A549 (cell line): Measurements from ENCODE around the gene CCDC80. TPM values are rescaled to one million over a fixed set of nuclear protein-coding genes. Genes with fewer than 3 reads are reported as not detected.

Experiments used
- ATAC-seq, 2 experiments: fragments of 200-7000 bp in 1 of 2; fragments of >200 bp in 1 of 2; cut with Nextera tagmentation in 1 of 2; cut with Tn5 transposase in 1 of 2; 3 replicates each; pipeline versions ENCODE4 v1.8.0 to v1.9.1; 2018 to 2020; ENCODE audit warnings: mild to moderate bottlenecking in 1 of 2, moderate library complexity in 1 of 2
- CTCF ChIA-PET: fragments of 300-600 bp; sonication (Branson Sonifier 250); formaldehyde crosslinking; extraction: SDS; loops from one replicate; lab custom pipeline; 2021; ENCODE audit warnings: antibody characterized with exemption, inconsistent platforms; lab: Yijun Ruan, JAX
- POLR2A ChIA-PET: fragments of 350-600 bp; formaldehyde crosslinking; extraction: SDS; loops from one replicate; lab custom pipeline; 2021; ENCODE audit warnings: antibody characterized with exemption, inconsistent platforms; lab: Yijun Ruan, JAX
- DNase-seq, 2 experiments: peaks; one replicate each; pipeline versions ENCODE4 v3.0.0 to v3.0.0-alpha.2; 2011 to 2016; ENCODE audit warnings: low read depth in 1 of 2, low spot score in 1 of 2
- FAIRE-seq: peaks from 2 replicates; lab custom pipeline; 2011; peaks lifted over from hg19 to GRCh38; lab: Jason Lieb, UNC
- H3K27ac ChIP-seq, 2 experiments: fragments of >200 bp; sonication (Bioruptor Twin); formaldehyde crosslinking; 3 replicates each; pipeline ENCODE4 v1.5.1; 2016 to 2017
- H3K4me1 ChIP-seq: fragments of >200 bp; sonication (Bioruptor Twin); formaldehyde crosslinking; 3 replicates; pipeline ENCODE4 v1.6.1; 2016
- H3K4me2 ChIP-seq: fragments of >200 bp; sonication (Bioruptor Twin); formaldehyde crosslinking; 3 replicates; pipeline ENCODE4 v1.6.1; 2016
- H3K4me3 ChIP-seq: fragments of >200 bp; sonication (Bioruptor Twin); formaldehyde crosslinking; 3 replicates; pipeline ENCODE4 v1.5.1; 2016
- H3K9me3 ChIP-seq: fragments of >200 bp; sonication (Bioruptor Twin); formaldehyde crosslinking; 3 replicates; pipeline ENCODE4 v1.6.1; 2016
- CEBPB ChIP-seq, 2 experiments: fragments of >200 bp in 1 of 2; sonication (Bioruptor Twin) in 1 of 2; formaldehyde crosslinking in 1 of 2; IDR thresholded peaks; 2 replicates each; pipeline ENCODE4 v1.6.1; 2012 to 2016
- CHD2 ChIP-seq: fragments of 150-350 bp; IDR thresholded peaks from 2 replicates; pipeline ENCODE4 v1.6.1; 2014; ENCODE audit warnings: low read length; ENCODE audit not compliant: partially characterized antibody
- CHD4 ChIP-seq: fragments of 200-600 bp; sonication (generic); IDR thresholded peaks from 2 replicates; pipeline ENCODE4 v1.6.1; 2016; ENCODE audit warnings: antibody characterized with exemption, mild to moderate bottlenecking, borderline replicate concordance
- EHMT2 ChIP-seq: fragments of 200-600 bp; sonication (generic); IDR thresholded peaks from 2 replicates; pipeline ENCODE4 v1.6.1; 2016; ENCODE audit warnings: antibody characterized with exemption, low read depth, mild to moderate bottlenecking, moderate library complexity
- FOSL2 ChIP-seq, 2 experiments: fragments of 450-650 bp in 1 of 2; fragments of >200 bp in 1 of 2; sonication (Bioruptor Twin) in 1 of 2; formaldehyde crosslinking; IDR thresholded peaks; 2 replicates each; pipeline versions ENCODE4 v1.5.0 to v1.6.1; 2016 to 2020; ENCODE audit warnings: mild to moderate bottlenecking in 1 of 2, moderate library complexity in 1 of 2
- FOXS1 ChIP-seq: fragments of 250-450 bp; sonication (Bioruptor Pico); IDR thresholded peaks from 2 replicates; pipeline ENCODE4 v1.5.0; 2020; ENCODE audit warnings: mild to moderate bottlenecking, moderate library complexity
- MAFK ChIP-seq: fragments of 450-650 bp; IDR thresholded peaks from 2 replicates; pipeline ENCODE4 v1.6.1; 2014; ENCODE audit not compliant: partially characterized antibody
- RFX5 ChIP-seq: fragments of 450-650 bp; IDR thresholded peaks from 2 replicates; pipeline ENCODE4 v1.7.1; 2014; ENCODE audit warnings: antibody characterized with exemption, mild to moderate bottlenecking, moderate library complexity
- SMC3 ChIP-seq: fragments of >200 bp; sonication (Bioruptor Twin); formaldehyde crosslinking; IDR thresholded peaks from 3 replicates; pipeline ENCODE4 v1.6.1; 2018; ENCODE audit warnings: inconsistent platforms
- TP53 ChIP-seq: fragments of 250-450 bp; sonication (Bioruptor Pico); IDR thresholded peaks from 2 replicates; pipeline ENCODE4 v1.5.0; 2021; ENCODE audit warnings: mild to moderate bottlenecking, moderate library complexity
- ZC3H11A ChIP-seq: fragments of 450-650 bp; IDR thresholded peaks from 2 replicates; pipeline ENCODE4 v1.6.1; 2014; ENCODE audit warnings: antibody characterized with exemption, mild to moderate bottlenecking
- ZNF302 ChIP-seq: fragments of 250-450 bp; sonication (Bioruptor Pico); IDR thresholded peaks from 2 replicates; pipeline ENCODE4 v1.9.0; 2021; ENCODE audit warnings: inconsistent platforms, mild to moderate bottlenecking, moderate library complexity
- WGBS: methylation state at CpG from one replicate; pipeline ENCODE4 v1.1.6; 2017; ENCODE audit errors: missing lambda C conversion rate; 5-methylcytosine and 5-hydroxymethylcytosine counted together
- polyA plus RNA-seq, 4 experiments: library from polyadenylated mRNA; depleted of rRNA in 3 of 4; stranded (reverse); fragments of >200 nt; fragmentation: RNase III in 1 of 4; extraction: RNeasy Plus Mini Kit Qiagen cat#74134 plus additional on column Dnase treatment in 1 of 4; gene quantifications; 2 replicates in 3 of 4; 3 replicates in 1 of 4; pipeline ENCODE4 v1.2.3, GENCODE V29; 2011 to 2017
- TF ChIP-seq, protein P1 (sequence below): fragments of 200-600 bp; sonication (generic); IDR thresholded peaks from 2 replicates; pipeline ENCODE4 v1.6.1; 2016; ENCODE audit warnings: antibody characterized with exemption, mild to moderate bottlenecking, moderate library complexity
- TF ChIP-seq, protein P2 (sequence below): fragments of >200 bp; sonication (Bioruptor Twin); formaldehyde crosslinking; IDR thresholded peaks from 2 replicates; pipeline ENCODE4 v1.6.1; 2016
- TF ChIP-seq, protein P3 (sequence below): IDR thresholded peaks from 2 replicates; pipeline ENCODE4 v1.6.1; 2012

Gene CCDC80
- polyA plus RNA-seq, 2 of the 4 experiments (the other 2 are of a cell fraction): 54.1 to 148 TPM

DNA sequence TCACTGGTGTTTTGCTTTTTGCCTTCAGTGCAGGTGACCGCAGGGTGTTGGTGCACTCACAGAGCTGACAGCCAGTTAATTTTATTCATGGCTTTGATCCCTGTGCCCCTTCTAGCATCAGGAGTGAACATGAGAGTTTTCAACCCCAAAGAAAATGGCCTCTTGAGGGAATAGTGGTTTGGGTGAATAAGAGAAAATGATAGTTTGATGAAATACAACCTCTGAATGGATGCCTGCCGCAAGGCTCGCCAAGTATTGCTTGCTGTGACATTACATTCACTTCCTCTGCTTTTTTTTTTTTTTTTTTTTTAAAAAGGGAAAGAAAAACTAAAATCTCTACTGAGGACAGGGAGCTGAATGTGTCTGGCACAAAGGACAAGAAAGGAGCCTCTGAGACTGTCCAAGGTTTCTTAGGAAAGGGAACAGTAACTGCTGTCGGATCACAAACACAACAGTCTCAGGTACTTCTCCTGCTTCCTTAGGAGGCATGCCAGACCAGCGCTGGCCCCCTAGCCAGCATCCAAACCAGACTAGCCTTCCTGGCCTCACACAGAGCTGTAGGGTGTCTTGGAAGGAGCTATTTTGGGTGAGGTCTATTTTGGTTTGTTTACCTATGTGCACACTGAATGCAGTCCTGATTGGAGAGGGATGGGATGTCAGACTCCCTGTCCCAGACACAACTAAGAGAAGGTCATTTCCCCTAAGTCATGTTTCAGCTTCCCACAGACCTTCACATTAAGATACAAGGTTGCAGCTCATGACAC is 29.0 kb downstream of the CCDC80 start:
- POLR2A ChIA-PET: no interaction called here
- FAIRE-seq (no peak), DNase-seq (no peak), ATAC-seq (no peak)
- CTCF ChIA-PET: interaction anchor here (1.2 to 2.5 kb wide), 5 partner anchors 9 to 31 kb away, joined by 3 to 8 read pairs (median 4); no protein-coding TSS in a partner anchor
- Histone ChIP-seq H3K9me3 (no peaks in the 10 kb centered on the region), H3K27ac (no peak overlapping the region), H3K4me3 (no peak overlapping the region), H3K4me1 (no peaks in the 10 kb centered on the region), H3K4me2 (no peak overlapping the region)
- TF ChIP-seq CHD4 (no peak), TP53 (CRISPR knock-in tag) (no peak), RFX5 (no peak), CEBPB (IDR thresholded peaks at IDR 0.05) (no peak)
- WGBS: 88% methylated on average over 5 of the region's 5 CpGs

DNA sequence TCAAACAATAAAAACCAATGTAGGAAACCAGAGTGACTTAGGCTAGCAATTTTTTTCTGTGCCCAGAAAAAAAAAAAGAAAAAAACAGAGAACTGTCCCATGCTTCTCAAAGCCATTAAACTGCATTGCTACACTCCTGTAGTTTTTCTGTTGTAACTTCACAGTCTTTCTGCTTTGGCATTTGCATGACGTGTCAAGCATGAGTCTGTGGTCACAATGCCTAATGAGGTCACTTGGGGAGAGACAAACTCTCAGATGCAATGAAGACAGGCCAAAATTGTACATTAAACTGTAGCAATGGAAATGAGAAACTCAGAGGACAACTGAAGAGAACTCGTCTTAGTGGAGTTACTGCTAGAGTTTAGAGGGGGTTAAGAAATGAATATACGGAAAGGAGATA is 30.8 kb downstream of the CCDC80 start:
- FAIRE-seq (no peak), ATAC-seq (no peak), DNase-seq (no peak)
- no peaks in the 10 kb centered on the region for H3K9me3 ChIP-seq
- no peaks in the 10 kb centered on the region for H3K4me1 ChIP-seq
- TF ChIP-seq, protein P1, sequence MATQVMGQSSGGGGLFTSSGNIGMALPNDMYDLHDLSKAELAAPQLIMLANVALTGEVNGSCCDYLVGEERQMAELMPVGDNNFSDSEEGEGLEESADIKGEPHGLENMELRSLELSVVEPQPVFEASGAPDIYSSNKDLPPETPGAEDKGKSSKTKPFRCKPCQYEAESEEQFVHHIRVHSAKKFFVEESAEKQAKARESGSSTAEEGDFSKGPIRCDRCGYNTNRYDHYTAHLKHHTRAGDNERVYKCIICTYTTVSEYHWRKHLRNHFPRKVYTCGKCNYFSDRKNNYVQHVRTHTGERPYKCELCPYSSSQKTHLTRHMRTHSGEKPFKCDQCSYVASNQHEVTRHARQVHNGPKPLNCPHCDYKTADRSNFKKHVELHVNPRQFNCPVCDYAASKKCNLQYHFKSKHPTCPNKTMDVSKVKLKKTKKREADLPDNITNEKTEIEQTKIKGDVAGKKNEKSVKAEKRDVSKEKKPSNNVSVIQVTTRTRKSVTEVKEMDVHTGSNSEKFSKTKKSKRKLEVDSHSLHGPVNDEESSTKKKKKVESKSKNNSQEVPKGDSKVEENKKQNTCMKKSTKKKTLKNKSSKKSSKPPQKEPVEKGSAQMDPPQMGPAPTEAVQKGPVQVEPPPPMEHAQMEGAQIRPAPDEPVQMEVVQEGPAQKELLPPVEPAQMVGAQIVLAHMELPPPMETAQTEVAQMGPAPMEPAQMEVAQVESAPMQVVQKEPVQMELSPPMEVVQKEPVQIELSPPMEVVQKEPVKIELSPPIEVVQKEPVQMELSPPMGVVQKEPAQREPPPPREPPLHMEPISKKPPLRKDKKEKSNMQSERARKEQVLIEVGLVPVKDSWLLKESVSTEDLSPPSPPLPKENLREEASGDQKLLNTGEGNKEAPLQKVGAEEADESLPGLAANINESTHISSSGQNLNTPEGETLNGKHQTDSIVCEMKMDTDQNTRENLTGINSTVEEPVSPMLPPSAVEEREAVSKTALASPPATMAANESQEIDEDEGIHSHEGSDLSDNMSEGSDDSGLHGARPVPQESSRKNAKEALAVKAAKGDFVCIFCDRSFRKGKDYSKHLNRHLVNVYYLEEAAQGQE: no peak
- TF ChIP-seq ZC3H11A: no peak
- POLR2A ChIA-PET: no interaction called here
- H3K27ac ChIP-seq: no peak overlapping the region
- CTCF ChIA-PET: interaction anchor here (0.7 kb wide), 2 partner anchors 223 to 1428 kb away, joined by 3 read pairs; no protein-coding TSS in a partner anchor
- 92% methylated on average over 3 of the region's 3 CpGs for WGBS
- no peak overlapping the region for H3K4me3 ChIP-seq
- no peak overlapping the region for H3K4me2 ChIP-seq

DNA sequence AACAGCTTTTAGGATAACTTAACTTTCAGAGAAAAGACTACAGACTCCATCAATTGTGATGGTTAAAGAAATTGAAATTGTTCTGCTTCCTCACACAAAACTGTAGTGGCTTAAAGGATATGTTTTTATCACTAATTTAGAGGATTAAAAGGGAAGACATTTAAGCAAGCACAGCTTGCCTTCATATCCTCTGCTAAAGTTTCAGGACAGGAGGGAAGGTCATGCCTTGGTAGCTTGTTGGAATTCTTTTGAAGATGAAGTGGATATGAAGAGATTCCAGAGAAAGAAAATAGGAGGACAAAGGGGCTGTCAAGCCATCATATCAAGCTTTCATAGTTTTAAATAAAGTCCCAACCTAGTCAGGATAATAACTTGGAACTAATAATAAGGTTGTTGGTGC is 33.1 kb downstream of the CCDC80 start:
- no peak for DNase-seq
- ChIA-PET CTCF (interaction anchor here (1.4 to 1.6 kb wide), 2 partner anchors 25 to 372 kb away, joined by 4 read pairs; no protein-coding TSS in a partner anchor), POLR2A (no interaction called here)
- no peak overlapping the region for H3K27ac ChIP-seq
- TF ChIP-seq EHMT2 (no peak), FOXS1 (CRISPR knock-in tag) (no peak), SMC3 (no peak), ZNF302 (no peak), FOSL2 (IDR thresholded peaks at IDR 0.05) (no peak), FOSL2 (CRISPR knock-in tag; IDR thresholded peaks at IDR 0.05) (no peak), CHD4 (no peak), MAFK (no peak), CHD2 (no peak)
- TF ChIP-seq, protein P2, sequence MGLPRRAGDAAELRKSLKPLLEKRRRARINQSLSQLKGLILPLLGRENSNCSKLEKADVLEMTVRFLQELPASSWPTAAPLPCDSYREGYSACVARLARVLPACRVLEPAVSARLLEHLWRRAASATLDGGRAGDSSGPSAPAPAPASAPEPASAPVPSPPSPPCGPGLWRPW: no peak
- TF ChIP-seq, protein P3, sequence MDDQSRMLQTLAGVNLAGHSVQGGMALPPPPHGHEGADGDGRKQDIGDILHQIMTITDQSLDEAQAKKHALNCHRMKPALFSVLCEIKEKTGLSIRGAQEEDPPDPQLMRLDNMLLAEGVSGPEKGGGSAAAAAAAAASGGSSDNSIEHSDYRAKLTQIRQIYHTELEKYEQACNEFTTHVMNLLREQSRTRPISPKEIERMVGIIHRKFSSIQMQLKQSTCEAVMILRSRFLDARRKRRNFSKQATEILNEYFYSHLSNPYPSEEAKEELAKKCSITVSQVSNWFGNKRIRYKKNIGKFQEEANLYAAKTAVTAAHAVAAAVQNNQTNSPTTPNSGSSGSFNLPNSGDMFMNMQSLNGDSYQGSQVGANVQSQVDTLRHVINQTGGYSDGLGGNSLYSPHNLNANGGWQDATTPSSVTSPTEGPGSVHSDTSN: no peak
- H3K4me3 ChIP-seq: no peak overlapping the region
- ATAC-seq: no peak
- FAIRE-seq: no peak
- no peaks in the 10 kb centered on the region for H3K9me3 ChIP-seq
- no peaks in the 10 kb centered on the region for H3K4me1 ChIP-seq
- no peak overlapping the region for H3K4me2 ChIP-seq
